Endothelial cell of umbilical vein (primary cell): ENCODE results near the gene VDR. TPM values are rescaled to one million over a fixed set of nuclear protein-coding genes. Genes with fewer than 3 reads are reported as not detected.

Experiments used
- BruUV-seq: library from RNA; stranded (reverse); fragments of 400-500 nt; replicated peaks from 2 replicates; lab custom pipeline; 2021; lab: Mats Ljungman, UMichigan
- CTCF ChIA-PET: fragments of 300-600, 350-600 bp; sonication (Branson Sonifier 250); formaldehyde crosslinking; loops from one replicate; lab custom pipeline; 2021; ENCODE audit warnings: antibody characterized with exemption, inconsistent platforms; lab: Charles Lee
- POLR2A ChIA-PET: fragments of 300-600, 350-600 bp; sonication (Branson Sonifier 250); formaldehyde crosslinking; loops from one replicate; lab custom pipeline; 2021; ENCODE audit warnings: antibody characterized with exemption, inconsistent platforms; lab: Charles Lee
- DNase-seq: peaks from one replicate; pipeline ENCODE4 v3.0.0-alpha.2; 2011; ENCODE audit warnings: low read depth, low spot score
- FAIRE-seq: peaks from 2 replicates; lab custom pipeline; 2011; peaks lifted over from hg19 to GRCh38; lab: Jason Lieb, UNC
- H2AFZ ChIP-seq: 2 replicates; pipeline ENCODE4 v1.6.0; 2012; ENCODE audit warnings: low read depth, low read length, control low read depth, inconsistent platforms
- H3K27ac ChIP-seq: 2 replicates; pipeline ENCODE4 v1.5.1; 2011; ENCODE audit warnings: low read depth, mild to moderate bottlenecking, control low read depth, low read length, moderate library complexity; ENCODE audit not compliant: insufficient read depth
- H3K27me3 ChIP-seq, 2 experiments: 2 replicates each; pipeline versions ENCODE4 v1.6.0 to v1.6.1; 2011; ENCODE audit warnings: low read length in 2 of 2, mixed read lengths in 1 of 2; ENCODE audit not compliant: control insufficient read depth in 2 of 2, insufficient read depth in 2 of 2
- H3K36me3 ChIP-seq, 2 experiments: 2 replicates in 1 of 2; 3 replicates in 1 of 2; pipeline ENCODE4 v1.5.1; 2011; ENCODE audit warnings: low read length in 2 of 2, mild to moderate bottlenecking in 1 of 2, moderate library complexity in 1 of 2; ENCODE audit not compliant: control insufficient read depth in 2 of 2, insufficient read depth in 2 of 2; ENCODE audit errors: extremely low read depth in 1 of 2
- H3K4me1 ChIP-seq: 3 replicates; pipeline ENCODE4 v1.5.1; 2011; ENCODE audit warnings: mild to moderate bottlenecking, low read length; ENCODE audit not compliant: control insufficient read depth, insufficient read depth; ENCODE audit errors: extremely low read depth
- H3K4me2 ChIP-seq: 2 replicates; pipeline ENCODE4 v1.6.1; 2011; ENCODE audit warnings: low read length, control low read depth, mixed read lengths; ENCODE audit not compliant: insufficient read depth
- H3K4me3 ChIP-seq, 3 experiments: fragments of 200-600 bp in 1 of 3; sonication (generic), shearing (Covaris generic) in 1 of 3; replicated peaks in 1 of 3; 2 replicates each; pipeline ENCODE4 v1.5.1; 2011 to 2016; ENCODE audit warnings: control low read depth in 3 of 3, low read length in 3 of 3, mild to moderate bottlenecking in 2 of 3, inconsistent platforms in 1 of 3, low read depth in 1 of 3, moderate library complexity in 1 of 3; ENCODE audit not compliant: insufficient read depth in 1 of 3
- H3K79me2 ChIP-seq: 2 replicates; pipeline ENCODE4 v1.6.0; 2012; ENCODE audit warnings: low read length, inconsistent platforms; ENCODE audit not compliant: control insufficient read depth, insufficient read depth
- H3K9ac ChIP-seq: replicated peaks from 2 replicates; pipeline ENCODE3; 2011; ENCODE audit warnings: low read length, control low read depth; ENCODE audit not compliant: insufficient read depth; ENCODE audit errors: extremely low read depth
- H3K9me1 ChIP-seq: replicated peaks from 3 replicates; pipeline ENCODE4 v1.6.0; 2011; ENCODE audit warnings: mild to moderate bottlenecking, low read length; ENCODE audit not compliant: control insufficient read depth, insufficient read depth; ENCODE audit errors: extremely low read depth
- H3K9me3 ChIP-seq: replicated peaks from 2 replicates; pipeline ENCODE4 v1.5.1; 2012; ENCODE audit warnings: low read length, inconsistent platforms; ENCODE audit not compliant: control insufficient read depth, insufficient read depth
- H4K20me1 ChIP-seq: replicated peaks from 2 replicates; pipeline ENCODE3; 2011; ENCODE audit warnings: mild to moderate bottlenecking, low read length; ENCODE audit not compliant: control insufficient read depth, insufficient read depth; ENCODE audit errors: extremely low read depth
- EZH2 ChIP-seq: IDR thresholded peaks from 2 replicates; pipeline ENCODE4 v1.6.1; 2012; ENCODE audit warnings: borderline replicate concordance, low read depth, mild to moderate bottlenecking, moderate library complexity, low read length, inconsistent platforms; ENCODE audit not compliant: severe bottlenecking
- FOS ChIP-seq: IDR thresholded peaks from 2 replicates; pipeline ENCODE4 v1.6.1; 2011; ENCODE audit warnings: mild to moderate bottlenecking, low read length, moderate library complexity, borderline replicate concordance; ENCODE audit not compliant: insufficient read depth
- JUN ChIP-seq: IDR thresholded peaks from 2 replicates; pipeline ENCODE4 v1.6.1; 2011; ENCODE audit warnings: borderline replicate concordance, low read depth; ENCODE audit not compliant: insufficient read length, insufficient read depth
- MYC ChIP-seq: IDR thresholded peaks from one replicate; pipeline ENCODE4 v1.6.1; 2011; ENCODE audit warnings: mild to moderate bottlenecking, low read depth, low read length
- dilution Hi-C: fragments of 300-500 bp; cut with MboI; formaldehyde crosslinking; loops from one replicate; pipeline ENCODE4 v1.15.0; 2019; ENCODE audit warnings: low sequenced_read_pairs; ENCODE audit not compliant: extremely low pct_ligation_motif_present
- intact Hi-C: fragments of 100-400 bp; cut with micrococcal nuclease; formaldehyde crosslinking; loops from one replicate; pipeline ENCODE4 v1.10.0; 2022
- polyA plus RNA-seq, 4 experiments: library from polyadenylated mRNA; depleted of rRNA in 3 of 4; stranded (reverse) in 3 of 4; unstranded in 1 of 4; fragments of >200 nt; gene quantifications; 2 replicates each; pipeline versions ENCODE4 v1.2.1 to v1.2.3, GENCODE V29; 2011 to 2012; ENCODE audit warnings: missing spikeins in 1 of 4
- total RNA-seq: library from RNA; stranded (reverse); gene quantifications from 2 replicates; pipeline ENCODE4 v1.2.3, GENCODE V29; 2021
- TF ChIP-seq, protein P1 (sequence below), 2 donors: IDR thresholded peaks; 1 replicate in 1 of 2; 2 replicates in 1 of 2; pipeline ENCODE4 v1.5.1; 2011; ENCODE audit warnings: low read length in 2 of 2, mild to moderate bottlenecking in 2 of 2, moderate library complexity in 2 of 2, control low read depth in 1 of 2, inconsistent platforms in 1 of 2, low read depth in 1 of 2; ENCODE audit not compliant: insufficient read depth in 1 of 2; ENCODE audit errors: extremely low read depth in 1 of 2

VDR gene
- total and polyA plus RNA-seq, 2 donors (not counting 3 experiments of a cell fraction or from before 2014, with no cell fraction given) = 0.73 to 0.91 TPM

DNA sequence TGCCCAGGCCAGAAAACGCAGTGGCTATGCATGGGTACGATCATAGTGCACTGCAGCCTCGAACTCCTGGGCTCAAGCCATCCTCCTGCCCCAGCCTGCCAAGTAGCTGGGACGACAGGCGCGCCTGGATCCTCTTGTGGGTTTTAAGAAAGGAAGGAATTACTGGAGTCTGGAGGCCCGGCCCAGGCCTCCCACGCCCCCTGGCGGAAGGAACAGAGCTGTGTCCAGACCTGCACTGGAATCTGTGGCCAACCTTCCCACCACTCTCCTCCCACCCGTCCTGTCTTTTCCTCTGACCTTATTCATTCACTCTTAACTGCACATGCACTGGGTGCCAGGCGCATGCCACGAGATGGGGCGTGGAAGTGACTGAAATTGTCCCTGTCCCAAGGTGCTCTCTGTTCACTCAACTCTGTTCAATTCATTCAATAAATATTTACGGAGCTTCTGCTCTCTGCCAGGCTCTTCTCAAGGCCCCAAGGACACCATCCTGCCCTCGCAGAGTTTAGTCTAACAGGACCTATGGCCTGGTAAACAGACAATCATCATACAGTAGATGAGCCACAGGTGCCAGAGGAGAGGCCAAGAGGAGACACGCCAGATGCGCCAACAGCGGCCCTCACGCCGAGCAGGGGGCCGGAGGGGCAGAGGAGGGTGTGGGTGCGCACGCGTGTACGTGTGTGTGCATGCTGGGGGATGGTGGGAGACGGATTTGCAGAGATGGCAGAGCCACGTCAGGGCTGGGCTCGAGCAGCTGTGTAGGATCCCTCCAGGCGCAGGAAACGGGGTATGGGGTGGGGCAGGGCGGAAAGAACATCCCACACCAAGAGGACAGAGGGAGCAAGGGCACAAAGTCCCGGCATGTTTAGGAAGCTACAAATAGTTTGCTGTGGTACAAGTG lies 44.9 kb upstream of the VDR start:
- Histone ChIP-seq H3K9ac (no peak overlapping the region), H3K27ac (no peak overlapping the region), H3K9me1 (no peaks in the 10 kb centered on the region), H3K27me3 (peaks cover 0 to 14% of the 10 kb centered on the region in 2 experiments), H3K9me3 (no peaks in the 10 kb centered on the region), H3K36me3 (no peaks in the 10 kb centered on the region), H3K4me3 (no peak overlapping the region), H3K4me2 (no peak overlapping the region), H4K20me1 (no peaks in the 10 kb centered on the region), H3K4me1 (no peaks in the 10 kb centered on the region), H2AFZ (peak overlapping the region; percentile 57), H3K79me2 (no peaks in the 10 kb centered on the region)
- intact Hi-C loops (loop anchor here (1.0 to 5.0 kb wide), 5 partner anchors 42 to 234 kb away; no protein-coding TSS in a partner anchor), dilution Hi-C loops (no loop called here)
- FAIRE-seq (peak; percentile 87), DNase-seq (peak; percentile 66)
- no peak for TF ChIP-seq EZH2
- TF ChIP-seq, protein P1, sequence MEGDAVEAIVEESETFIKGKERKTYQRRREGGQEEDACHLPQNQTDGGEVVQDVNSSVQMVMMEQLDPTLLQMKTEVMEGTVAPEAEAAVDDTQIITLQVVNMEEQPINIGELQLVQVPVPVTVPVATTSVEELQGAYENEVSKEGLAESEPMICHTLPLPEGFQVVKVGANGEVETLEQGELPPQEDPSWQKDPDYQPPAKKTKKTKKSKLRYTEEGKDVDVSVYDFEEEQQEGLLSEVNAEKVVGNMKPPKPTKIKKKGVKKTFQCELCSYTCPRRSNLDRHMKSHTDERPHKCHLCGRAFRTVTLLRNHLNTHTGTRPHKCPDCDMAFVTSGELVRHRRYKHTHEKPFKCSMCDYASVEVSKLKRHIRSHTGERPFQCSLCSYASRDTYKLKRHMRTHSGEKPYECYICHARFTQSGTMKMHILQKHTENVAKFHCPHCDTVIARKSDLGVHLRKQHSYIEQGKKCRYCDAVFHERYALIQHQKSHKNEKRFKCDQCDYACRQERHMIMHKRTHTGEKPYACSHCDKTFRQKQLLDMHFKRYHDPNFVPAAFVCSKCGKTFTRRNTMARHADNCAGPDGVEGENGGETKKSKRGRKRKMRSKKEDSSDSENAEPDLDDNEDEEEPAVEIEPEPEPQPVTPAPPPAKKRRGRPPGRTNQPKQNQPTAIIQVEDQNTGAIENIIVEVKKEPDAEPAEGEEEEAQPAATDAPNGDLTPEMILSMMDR (IDR thresholded peaks at IDR 0.05; ENCODE audit: extremely low read depth in 1 of 2, insufficient read depth in 1 of 2, low read depth in 1 of 2, low read length in 2 of 2) = peak; percentile 94 to 98
- no peak for TF ChIP-seq MYC
- no peak for TF ChIP-seq JUN
- no peak for TF ChIP-seq FOS
- POLR2A ChIA-PET = no interaction called here
- CTCF ChIA-PET = interaction anchor here (0.6 to 2.1 kb wide), 54 partner anchors 8 to 670 kb away, joined by 3 to 56 read pairs (median 4); partner anchors contain the start of genes RAPGEF3, RPAP3, TMEM106C and VDR
- BruUV-seq = no TSS peak
